WI38 (cell line): Measurements from ENCODE around the gene DEXI.

ENCODE experiments used
- H3K4me3 ChIP-seq: 2 replicates; pipeline ENCODE4 v1.5.1; 2011; ENCODE audit warnings: low read depth, mild to moderate bottlenecking, control low read depth, low read length
- TF ChIP-seq, protein P1 (sequence below): IDR thresholded peaks from 2 replicates; pipeline ENCODE4 v1.5.1; 2012; ENCODE audit warnings: low read depth, mild to moderate bottlenecking, control low read depth, low read length

Gene DEXI

GRCh38 chr16:10961231-10961630 lies 19.0 kb upstream of the DEXI start:
- TF ChIP-seq, protein P1, sequence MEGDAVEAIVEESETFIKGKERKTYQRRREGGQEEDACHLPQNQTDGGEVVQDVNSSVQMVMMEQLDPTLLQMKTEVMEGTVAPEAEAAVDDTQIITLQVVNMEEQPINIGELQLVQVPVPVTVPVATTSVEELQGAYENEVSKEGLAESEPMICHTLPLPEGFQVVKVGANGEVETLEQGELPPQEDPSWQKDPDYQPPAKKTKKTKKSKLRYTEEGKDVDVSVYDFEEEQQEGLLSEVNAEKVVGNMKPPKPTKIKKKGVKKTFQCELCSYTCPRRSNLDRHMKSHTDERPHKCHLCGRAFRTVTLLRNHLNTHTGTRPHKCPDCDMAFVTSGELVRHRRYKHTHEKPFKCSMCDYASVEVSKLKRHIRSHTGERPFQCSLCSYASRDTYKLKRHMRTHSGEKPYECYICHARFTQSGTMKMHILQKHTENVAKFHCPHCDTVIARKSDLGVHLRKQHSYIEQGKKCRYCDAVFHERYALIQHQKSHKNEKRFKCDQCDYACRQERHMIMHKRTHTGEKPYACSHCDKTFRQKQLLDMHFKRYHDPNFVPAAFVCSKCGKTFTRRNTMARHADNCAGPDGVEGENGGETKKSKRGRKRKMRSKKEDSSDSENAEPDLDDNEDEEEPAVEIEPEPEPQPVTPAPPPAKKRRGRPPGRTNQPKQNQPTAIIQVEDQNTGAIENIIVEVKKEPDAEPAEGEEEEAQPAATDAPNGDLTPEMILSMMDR, result no peak

GRCh38 chr16:10959161-10959560 lies 16.9 kb upstream of the DEXI start:
- TF ChIP-seq, protein P1, result no peak
- H3K4me3 ChIP-seq, result no peak overlapping the region

More at GRCh38 chr16:10961231-10961630, 19.0 kb upstream of the DEXI start:
- H3K4me3 ChIP-seq, result no peak overlapping the region

GRCh38 chr16:10957771-10958482 lies 15.7 kb upstream of the DEXI start:
- H3K4me3 ChIP-seq, result no peak overlapping the region
- TF ChIP-seq, protein P1, result no peak

DNA sequence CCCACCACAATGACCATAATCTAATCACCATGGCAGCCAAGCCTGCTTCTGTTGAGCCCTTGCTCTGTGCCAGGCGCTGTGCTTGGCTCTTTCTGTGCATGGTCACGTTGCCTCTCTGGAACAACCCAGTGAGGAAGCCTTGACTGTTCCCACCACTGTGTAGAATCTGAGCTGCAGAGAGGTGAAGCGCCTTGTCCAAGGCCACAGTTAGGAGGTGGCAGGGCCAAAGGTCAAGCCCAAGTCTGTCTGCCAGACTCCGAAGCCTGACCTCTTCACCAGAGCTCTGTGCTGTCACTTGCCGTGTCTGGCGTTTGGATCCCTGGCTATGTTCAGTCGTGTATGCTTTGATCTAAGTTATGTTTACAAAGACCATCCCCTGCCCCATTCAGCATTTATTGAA lies 12.6 kb upstream of the DEXI start:
- TF ChIP-seq, protein P1, result no peak
- no peak overlapping the region for H3K4me3 ChIP-seq

DNA sequence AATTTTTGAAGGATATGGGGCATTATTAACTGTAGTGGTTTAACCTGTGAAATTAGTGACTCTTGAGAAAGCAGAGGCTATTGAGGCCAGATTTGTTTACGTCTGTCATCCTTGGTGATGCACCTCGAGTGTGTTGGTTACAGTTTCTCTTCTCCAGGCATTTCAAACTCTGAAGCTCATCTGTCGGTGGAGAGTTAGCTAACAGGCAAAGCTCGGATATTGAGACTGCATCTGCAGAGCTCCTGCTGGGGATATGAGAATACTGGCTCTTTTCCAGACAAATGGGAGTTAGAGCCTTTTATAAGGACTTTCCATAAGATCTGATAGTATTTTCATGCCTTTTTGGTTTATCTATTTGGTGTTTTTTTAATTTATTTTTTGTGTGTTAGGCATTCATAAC lies 8.8 kb upstream of the DEXI start:
- no peak overlapping the region for H3K4me3 ChIP-seq
- TF ChIP-seq, protein P1, result no peak

GRCh38 chr16:10950393-10950792 lies 8.1 kb upstream of the DEXI start:
- TF ChIP-seq, protein P1, result no peak

GRCh38 chr16:10949424-10949970 lies 7.2 kb upstream of the DEXI start:
- TF ChIP-seq, protein P1, result no peak
- H3K4me3 ChIP-seq, result no peak overlapping the region

More at GRCh38 chr16:10950393-10950792, 8.1 kb upstream of the DEXI start:
- H3K4me3 ChIP-seq, result no peak overlapping the region
